Panc1 (cell line): ENCODE results near the gene ADORA2B. TPM values are rescaled to one million over a fixed set of nuclear protein-coding genes. Genes with fewer than 3 reads are reported as not detected.
A peak's percentile ranks its signal among the peaks of the same experiment; 100 is the strongest.

Experiments
- ATAC-seq: fragments of 200-7000 bp; cut with Tn5 transposase; 2 replicates; pipeline ENCODE4 v1.9.1; 2020; ENCODE audit warnings: mild to moderate bottlenecking, moderate library complexity
- BruUV-seq: library from RNA; stranded (reverse); fragments of 400-500 nt; replicated peaks from 2 replicates; lab custom pipeline; 2021; lab: Mats Ljungman, UMichigan
- CTCF ChIA-PET: fragments of 300-600 bp; sonication (Branson Sonifier 250); formaldehyde crosslinking; loops from one replicate; lab custom pipeline; 2022; ENCODE audit warnings: antibody characterized with exemption; lab: Charles Lee
- POLR2A ChIA-PET: fragments of 300-600 bp; sonication (Branson Sonifier 250); formaldehyde crosslinking; loops from one replicate; lab custom pipeline; 2022; ENCODE audit warnings: antibody characterized with exemption; lab: Charles Lee
- DNase-seq: peaks from one replicate; pipeline ENCODE4 v3.0.0-alpha.2; 2010; ENCODE audit warnings: low read depth, low spot score
- H3K27ac ChIP-seq: 2 replicates; pipeline ENCODE4 v1.5.1; 2011; ENCODE audit warnings: mild to moderate bottlenecking, low read length, inconsistent platforms
- H3K27me3 ChIP-seq: fragments of 200-500 bp; sonication (Bioruptor generic); 2 replicates; pipeline ENCODE4 v1.6.0; 2014; ENCODE audit warnings: low read length, inconsistent platforms; ENCODE audit not compliant: control insufficient read depth, insufficient read depth
- H3K36me3 ChIP-seq: fragments of 200-500 bp; sonication (Bioruptor generic); 2 replicates; pipeline ENCODE4 v1.5.1; 2014; ENCODE audit warnings: inconsistent platforms, mild to moderate bottlenecking, low read length, moderate library complexity; ENCODE audit not compliant: control insufficient read depth, insufficient read depth
- H3K4me1 ChIP-seq: 2 replicates; pipeline ENCODE4 v1.5.1; 2011; ENCODE audit warnings: inconsistent platforms, mild to moderate bottlenecking, low read length, moderate library complexity; ENCODE audit not compliant: control insufficient read depth, insufficient read depth
- H3K4me3 ChIP-seq, 2 experiments: 2 replicates each; pipeline ENCODE4 v1.5.1; 2011 to 2012; ENCODE audit warnings: low read depth in 2 of 2, low read length in 2 of 2, mild to moderate bottlenecking in 2 of 2, inconsistent platforms in 1 of 2, moderate library complexity in 1 of 2
- H3K9me3 ChIP-seq: fragments of 200-500 bp; sonication (Bioruptor generic); 2 replicates; pipeline ENCODE4 v1.5.1; 2014; ENCODE audit warnings: low read depth, mild to moderate bottlenecking, inconsistent platforms, low read length, moderate library complexity; ENCODE audit not compliant: control insufficient read depth, insufficient read depth
- CTCF ChIP-seq: fragments of 450-650 bp; IDR thresholded peaks from 2 replicates; pipeline ENCODE4 v1.5.1; 2017; ENCODE audit warnings: mild to moderate bottlenecking
- POLR2AphosphoS5 ChIP-seq: IDR thresholded peaks from 2 replicates; pipeline ENCODE4 v1.6.1; 2012; ENCODE audit warnings: mild to moderate bottlenecking, low read depth, low read length, moderate library complexity
- REST ChIP-seq, 2 experiments: IDR thresholded peaks; 2 replicates each; pipeline ENCODE4 v1.6.1; 2011 to 2012; ENCODE audit warnings: low read depth in 2 of 2, control low read depth in 1 of 2, low read length in 1 of 2, mild to moderate bottlenecking in 1 of 2, moderate library complexity in 1 of 2; ENCODE audit not compliant: insufficient read depth in 1 of 2
- SIN3A ChIP-seq: IDR thresholded peaks from 2 replicates; pipeline ENCODE4 v1.6.1; 2012; ENCODE audit warnings: low read depth, mild to moderate bottlenecking, low read length, moderate library complexity, borderline replicate concordance; ENCODE audit not compliant: insufficient read depth
- TCF7L2 ChIP-seq: IDR thresholded peaks from 2 replicates; pipeline ENCODE4 v1.6.1; 2011; ENCODE audit warnings: mild to moderate bottlenecking, low read depth, low read length, inconsistent platforms
- in situ Hi-C: cut with HindIII; loops from 2 replicates; pipeline ENCODE4 v1.10.0; 2016; ENCODE audit warnings: low sequenced_read_pairs, low pct_unique_long_range_greater_than_20kb
- intact Hi-C: fragments of 100-400 bp; cut with micrococcal nuclease; formaldehyde crosslinking; loops from one replicate; pipeline ENCODE4 v1.10.0; 2022; ENCODE audit not compliant: unreplicated experiment
- total RNA-seq: library from RNA; stranded (reverse); gene quantifications from one replicate; pipeline ENCODE4 v1.2.1, GENCODE V29; 2021; ENCODE audit not compliant: unreplicated experiment

The ADORA2B gene
- total RNA-seq, 1 experiment from 2014 or later: 42.7 TPM

GRCh38 chr17:15971098-15971678 lies 26.3 kb downstream of the ADORA2B start:
- ChIA-PET CTCF (interaction anchor here (0.7 kb wide), 1 partner anchor 28 kb away, joined by 8 read pairs; no protein-coding TSS in a partner anchor), POLR2A (no interaction called here)
- no peak for TF ChIP-seq TCF7L2
- TF ChIP-seq REST (IDR thresholded peaks at IDR 0.05; ENCODE audit: insufficient read depth in 1 of 2, low read depth in 2 of 2, low read length in 1 of 2): no peak
- TF ChIP-seq CTCF: no peak
- TF ChIP-seq SIN3A: no peak
- no peak for TF ChIP-seq POLR2AphosphoS5
- H3K4me1 ChIP-seq: peaks cover 44% of the 10 kb centered on the region
- ATAC-seq: no peak
- H3K36me3 ChIP-seq: peaks cover 1% of the 10 kb centered on the region; the same call in 1 of the 2 replicates
- in situ Hi-C loops (no loop called here), intact Hi-C loops (no loop called here)
- no peak for DNase-seq
- H3K9me3 ChIP-seq: no peaks in the 10 kb centered on the region
- no peak overlapping the region for H3K4me3 ChIP-seq
- BruUV-seq: no TSS peak
- no peaks in the 10 kb centered on the region for H3K27me3 ChIP-seq
- H3K27ac ChIP-seq: 0 out of 2 replicates have a peak overlapping the region, but pooled peaks have one; percentile 51

- in situ Hi-C loops: no loop called here
- no peaks in the 10 kb centered on the region for H3K27me3 ChIP-seq
- no peak for TF ChIP-seq SIN3A
- TF ChIP-seq REST (IDR thresholded peaks at IDR 0.05; ENCODE audit: insufficient read depth in 1 of 2, low read depth in 2 of 2, low read length in 1 of 2): no peak
- no peak for TF ChIP-seq TCF7L2
- no peak for TF ChIP-seq CTCF
- TF ChIP-seq POLR2AphosphoS5: no peak
- ChIA-PET CTCF (no interaction called here), POLR2A (no interaction called here)
- intact Hi-C loops: no loop called here
- ATAC-seq: no peak
- H3K9me3 ChIP-seq: no peaks in the 10 kb centered on the region
- H3K4me1 ChIP-seq: peaks cover 43% of the 10 kb centered on the region
- no peak overlapping the region for H3K27ac ChIP-seq
- no TSS peak for BruUV-seq
- peaks cover 2% of the 10 kb centered on the region; the same call in 1 of the 2 replicates for H3K36me3 ChIP-seq
- no peak overlapping the region for H3K4me3 ChIP-seq
- DNase-seq: no peak
These were observed 27.0 kb downstream of the ADORA2B start for GRCh38 chr17:15971882-15972281.
